ENCODE data around the gene WDR45.

GRCh38 chrX:49029876-49030275 is 49.8 kb downstream of the WDR45 start:
- TF ChIP-seq TARDBP (IDR thresholded peaks at IDR 0.05) (no peak), BHLHE40 (IDR thresholded peaks at IDR 0.05; ENCODE audit: borderline replicate concordance) (no peak), FOXK2 (IDR thresholded peaks at IDR 0.05) (no peak), L3MBTL2 (conservative IDR thresholded peaks at IDR 0.05) (no peak), SP1 (IDR thresholded peaks at IDR 0.05) (no peak), CTBP1 (IDR thresholded peaks at IDR 0.05; ENCODE audit: borderline replicate concordance) (no peak), FOXA1 (IDR thresholded peaks at IDR 0.05) (no peak), HDGF (IDR thresholded peaks at IDR 0.05; ENCODE audit: borderline replicate concordance) (no peak)

Data from HEK293T (cell line).